Lung (tissue), 12 donors: ENCODE data around the gene C3orf49. TPM values are rescaled to one million over a fixed set of nuclear protein-coding genes. Genes with fewer than 3 reads are reported as not detected.

Source experiments
- ATAC-seq: fragments of 200-7000 bp; cut with Tn5 transposase; one replicate; pipeline ENCODE4 v1.9.1; 2020; ENCODE audit warnings: moderate number of reproducible peaks; ENCODE audit not compliant: insufficient read depth, low FRiP score
- DNase-seq, 3 donors: peaks; one replicate each; pipeline ENCODE4 v3.0.0-alpha.2; 2013 to 2017
- H3K27ac ChIP-seq, 2 donors: one replicate each; pipeline ENCODE4 v1.5.1; 2013; ENCODE audit warnings: mild to moderate bottlenecking in 2 of 2, moderate library complexity in 2 of 2, control low read depth in 1 of 2, inconsistent platforms in 1 of 2, low read depth in 1 of 2, low read length in 1 of 2
- H3K27me3 ChIP-seq, 3 donors: one replicate each; pipeline ENCODE4 v1.5.1; 2013; ENCODE audit warnings: low read length in 2 of 3; ENCODE audit not compliant: control insufficient read depth in 3 of 3, insufficient read depth in 3 of 3
- H3K36me3 ChIP-seq, 4 donors: one replicate each; pipeline ENCODE4 v1.5.1; 2013; ENCODE audit warnings: low read length in 4 of 4, mild to moderate bottlenecking in 1 of 4, moderate library complexity in 1 of 4; ENCODE audit not compliant: control insufficient read depth in 4 of 4, insufficient read depth in 4 of 4
- H3K4me1 ChIP-seq, 5 donors: one replicate each; pipeline ENCODE4 v1.5.1; 2013; ENCODE audit warnings: low read length in 5 of 5, mild to moderate bottlenecking in 2 of 5, moderate library complexity in 1 of 5; ENCODE audit not compliant: control insufficient read depth in 5 of 5, insufficient read depth in 5 of 5
- H3K4me3 ChIP-seq: one replicate; pipeline ENCODE4 v1.5.1; 2013; ENCODE audit warnings: mild to moderate bottlenecking, control low read depth, moderate library complexity
- H3K9ac ChIP-seq, 2 donors: one replicate each; pipeline ENCODE4 v1.5.1; 2013; ENCODE audit warnings: low read length in 2 of 2, control low read depth in 1 of 2; ENCODE audit not compliant: insufficient read depth in 1 of 2
- H3K9me3 ChIP-seq, 4 donors: one replicate each; pipeline ENCODE4 v1.5.1; 2013; ENCODE audit warnings: low read length in 3 of 4, mild to moderate bottlenecking in 1 of 4, moderate library complexity in 1 of 4; ENCODE audit not compliant: control insufficient read depth in 4 of 4, insufficient read depth in 3 of 4
- CTCF ChIP-seq: IDR thresholded peaks from 2 replicates; pipeline ENCODE4 v1.5.1; 2012; ENCODE audit warnings: mild to moderate bottlenecking; ENCODE audit errors: control extremely low read depth, extremely low read depth
- WGBS, 2 donors: extraction: QIAGEN DNeasy Blood & Tissue Kit; methylation state at CpG; one replicate each; pipeline ENCODE4 v1.1.7; 2013; 5-methylcytosine and 5-hydroxymethylcytosine counted together
- polyA plus RNA-seq, 2 donors: library from polyadenylated mRNA; stranded (reverse); fragments of 200-250 nt; gene quantifications; one replicate each; pipeline ENCODE4 v1.2.1, GENCODE V29; 2013
- total RNA-seq, 2 donors: library from RNA; depleted of rRNA in 1 of 2; stranded (reverse); fragments of >200 nt in 1 of 2; gene quantifications; one replicate each; pipeline ENCODE4 v1.2.1, GENCODE V29; 2014 to 2021
- donor health status: control.
- donor health status: control.
- donor health status: Bipolar disorder and iron deficiency.
- donor health status: healthy.
- donor health status: DM: yes; HTN: yes; CAD: no.

The C3orf49 gene
- total and polyA plus RNA-seq, 4 donors, result not detected

- Histone ChIP-seq H3K27me3 (no peaks in the 10 kb centered on the region), H3K27ac (no peak overlapping the region), H3K9me3 (no peaks in the 10 kb centered on the region), H3K4me3 (no peak overlapping the region), H3K9ac (no peak overlapping the region), H3K4me1 (peaks cover 0 to 4% (median 1%) of the 10 kb centered on the region in 5 donors), H3K36me3 (no peaks in the 10 kb centered on the region)
- no peak for ATAC-seq
- no peak for TF ChIP-seq CTCF
- 92 to 93% methylated on average over 3 of the region's 3 CpGs for WGBS, 2 donors
- no peak for DNase-seq
Observed at GRCh38 chr3:63869940-63870614, 51.0 kb downstream of the C3orf49 start.

GRCh38 chr3:63870615-63871005 lies 51.5 kb downstream of the C3orf49 start:
- WGBS, 2 donors, result 62 to 70% methylated on average over 2 of the region's 2 CpGs
- Histone ChIP-seq H3K4me1 (peaks cover 0 to 3% (median 3%) of the 10 kb centered on the region in 5 donors), H3K27me3 (no peaks in the 10 kb centered on the region), H3K4me3 (no peak overlapping the region), H3K9me3 (no peaks in the 10 kb centered on the region), H3K36me3 (no peaks in the 10 kb centered on the region), H3K27ac (no peak overlapping the region), H3K9ac (no peak overlapping the region)
- ATAC-seq, result no peak
- no peak for DNase-seq
- no peak for TF ChIP-seq CTCF

- ATAC-seq, result no peak
- no peak for DNase-seq
- Histone ChIP-seq H3K9ac (no peak overlapping the region), H3K36me3 (no peaks in the 10 kb centered on the region), H3K27ac (no peak overlapping the region), H3K4me3 (no peak overlapping the region), H3K9me3 (no peaks in the 10 kb centered on the region), H3K4me1 (peaks cover 0 to 9% (median 5%) of the 10 kb centered on the region in 5 donors), H3K27me3 (no peaks in the 10 kb centered on the region)
- TF ChIP-seq CTCF, result no peak
- 91 to 98% methylated on average over 2 of the region's 2 CpGs for WGBS, 2 donors
Observed at GRCh38 chr3:63872135-63872924, 53.2 kb downstream of the C3orf49 start.
